ENCODE measurements around the gene L1CAM. TPM values are rescaled to one million over a fixed set of nuclear protein-coding genes. Genes with fewer than 3 reads are reported as not detected.

The L1CAM gene
- total and polyA plus RNA-seq, 9 of the 15 experiments (the other 6 are each of a cell fraction or from before 2014, with no cell fraction given) = 0.09 to 0.86 (median 0.26) TPM; not detected in 3

GRCh38 chrX:153875391-153876111 lies 10.4 kb downstream of the L1CAM start (continued):
- no peak for TF ChIP-seq CHD4 (IDR thresholded peaks at IDR 0.05; ENCODE audit: insufficient read depth, insufficient replicate concordance, low read depth, low read length, poor library complexity, severe bottlenecking)
- TF ChIP-seq LEF1 (IDR thresholded peaks at IDR 0.05) = no peak
- TF ChIP-seq CEBPG (CRISPR knock-in tag; IDR thresholded peaks at IDR 0.05) = peak; percentile 72
- no peak for TF ChIP-seq CEBPG (tag; conservative IDR thresholded peaks at IDR 0.05 in 1 of 2, IDR thresholded peaks at IDR 0.05 in 1 of 2)
- no peak for TF ChIP-seq ZNF57 (CRISPR knock-in tag; IDR thresholded peaks at IDR 0.05)
- TF ChIP-seq FOXK1 (CRISPR knock-in tag; IDR thresholded peaks at IDR 0.05; ENCODE audit: borderline replicate concordance) = peak; percentile 99
- TF ChIP-seq BRD4 (IDR thresholded peaks at IDR 0.05) = no peak
- TF ChIP-seq MAFG (tag; conservative IDR thresholded peaks at IDR 0.05) = no peak
- peak in 1 of 2 experiments; percentile 99; a peak in 2 of 4 replicates for TF ChIP-seq MLX (CRISPR knock-in tag; conservative IDR thresholded peaks at IDR 0.05)
- TF ChIP-seq POLR2H (tag; IDR thresholded peaks at IDR 0.05; ENCODE audit: low read depth) = no peak
- TF ChIP-seq ZNF217 (CRISPR knock-in tag; IDR thresholded peaks at IDR 0.05) = peak; percentile 89; the same call in 1 of the 2 replicates
- peak; percentile 79 for TF ChIP-seq USF2 (CRISPR knock-in tag; IDR thresholded peaks at IDR 0.05)
- peak; percentile 63; the same call in 1 of the 2 replicates for TF ChIP-seq BACH1 (tag; IDR thresholded peaks at IDR 0.05)
- TF ChIP-seq, protein P1, sequence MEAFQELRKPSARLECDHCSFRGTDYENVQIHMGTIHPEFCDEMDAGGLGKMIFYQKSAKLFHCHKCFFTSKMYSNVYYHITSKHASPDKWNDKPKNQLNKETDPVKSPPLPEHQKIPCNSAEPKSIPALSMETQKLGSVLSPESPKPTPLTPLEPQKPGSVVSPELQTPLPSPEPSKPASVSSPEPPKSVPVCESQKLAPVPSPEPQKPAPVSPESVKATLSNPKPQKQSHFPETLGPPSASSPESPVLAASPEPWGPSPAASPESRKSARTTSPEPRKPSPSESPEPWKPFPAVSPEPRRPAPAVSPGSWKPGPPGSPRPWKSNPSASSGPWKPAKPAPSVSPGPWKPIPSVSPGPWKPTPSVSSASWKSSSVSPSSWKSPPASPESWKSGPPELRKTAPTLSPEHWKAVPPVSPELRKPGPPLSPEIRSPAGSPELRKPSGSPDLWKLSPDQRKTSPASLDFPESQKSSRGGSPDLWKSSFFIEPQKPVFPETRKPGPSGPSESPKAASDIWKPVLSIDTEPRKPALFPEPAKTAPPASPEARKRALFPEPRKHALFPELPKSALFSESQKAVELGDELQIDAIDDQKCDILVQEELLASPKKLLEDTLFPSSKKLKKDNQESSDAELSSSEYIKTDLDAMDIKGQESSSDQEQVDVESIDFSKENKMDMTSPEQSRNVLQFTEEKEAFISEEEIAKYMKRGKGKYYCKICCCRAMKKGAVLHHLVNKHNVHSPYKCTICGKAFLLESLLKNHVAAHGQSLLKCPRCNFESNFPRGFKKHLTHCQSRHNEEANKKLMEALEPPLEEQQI (IDR thresholded peaks at IDR 0.05) = peak; percentile 64; the same call in 1 of the 2 replicates
- no peak for TF ChIP-seq CEBPZ (IDR thresholded peaks at IDR 0.05; ENCODE audit: borderline replicate concordance, low read depth, low read length)
- TF ChIP-seq ZFP36 (IDR thresholded peaks at IDR 0.05; ENCODE audit: low read depth, low read length, partially characterized antibody) = no peak
- TF ChIP-seq, protein P2, sequence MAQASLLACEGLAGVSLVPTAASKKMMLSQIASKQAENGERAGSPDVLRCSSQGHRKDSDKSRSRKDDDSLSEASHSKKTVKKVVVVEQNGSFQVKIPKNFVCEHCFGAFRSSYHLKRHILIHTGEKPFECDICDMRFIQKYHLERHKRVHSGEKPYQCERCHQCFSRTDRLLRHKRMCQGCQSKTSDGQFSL (CRISPR knock-in tag; IDR thresholded peaks at IDR 0.05) = peak; percentile 79
- TF ChIP-seq, protein P2 (tag; IDR thresholded peaks at IDR 0.05) = no peak

Data from K562 (cell line).